GM19324 (cell line): ENCODE measurements around the gene FGF12.

ENCODE experiments used
- ATAC-seq: cut with Tn5 transposase; IDR thresholded peaks from one replicate; pipeline ENCODE4 v1.9.1; 2021; ENCODE audit warnings: mild to moderate bottlenecking, moderate library complexity; ENCODE audit not compliant: unreplicated experiment, low FRiP score

Gene FGF12

GRCh38 chr3:192514081-192514753 is 213.1 kb downstream of the FGF12 start:
- ATAC-seq = no peak

GRCh38 chr3:192505731-192506130 is 221.6 kb downstream of the FGF12 start:
- no peak for ATAC-seq

DNA sequence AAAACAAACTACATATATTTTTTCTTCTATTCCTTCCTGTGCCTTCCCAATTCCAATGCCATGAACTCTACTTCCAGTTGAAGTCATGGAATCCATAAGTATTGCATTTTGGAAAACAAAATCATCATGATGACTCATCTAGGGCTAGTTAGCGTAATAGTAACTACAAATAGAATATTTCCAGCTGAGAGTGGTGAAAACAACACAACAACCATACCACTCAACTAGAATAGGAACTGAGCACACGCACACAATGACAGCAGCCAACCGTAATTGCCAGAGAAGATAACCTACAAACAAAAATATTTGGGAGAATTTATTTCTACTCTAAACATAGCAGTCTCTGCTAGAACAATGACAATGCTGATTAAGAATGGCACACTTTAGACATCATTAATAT is 225.9 kb downstream of the FGF12 start:
- ATAC-seq = no peak

- ATAC-seq = no peak
Measured at GRCh38 chr3:192496905-192497587, 230.3 kb downstream of the FGF12 start.

DNA sequence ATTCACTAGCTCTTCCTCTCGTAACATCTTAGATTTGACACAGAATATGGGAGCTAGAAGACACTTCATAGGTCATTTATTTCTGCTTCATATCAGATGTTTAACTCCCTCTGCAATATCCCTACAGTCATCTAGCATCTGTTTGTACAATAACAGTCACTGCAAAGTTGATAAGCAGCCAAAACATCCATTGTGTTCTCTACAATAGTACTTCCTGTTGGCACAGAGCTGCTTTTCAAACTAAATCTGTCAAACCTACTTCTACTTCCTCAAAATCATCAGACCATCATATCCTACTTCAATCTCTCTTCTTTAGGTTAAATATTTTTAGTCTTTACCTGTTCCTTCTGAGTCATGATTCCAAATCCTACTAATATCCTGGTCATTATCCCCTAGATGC is 233.2 kb downstream of the FGF12 start:
- ATAC-seq = no peak

DNA sequence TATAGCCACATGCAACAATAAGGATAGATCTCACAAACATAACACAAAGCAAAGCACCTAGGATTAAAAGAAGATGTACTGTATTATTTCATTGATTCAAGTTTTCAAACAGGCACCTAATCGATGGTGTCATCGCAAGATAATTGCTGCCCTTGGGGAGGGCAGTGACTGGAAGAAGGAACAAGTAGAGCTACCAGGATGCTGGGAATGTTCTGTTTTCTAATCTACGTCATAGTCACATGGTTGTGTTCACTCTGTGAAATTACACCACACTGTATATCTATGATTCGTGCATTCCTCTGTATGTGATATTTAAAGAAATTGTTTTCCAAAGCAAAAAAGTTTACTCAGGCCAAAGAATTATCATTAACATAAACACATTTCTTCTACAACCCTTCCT is 236.6 kb downstream of the FGF12 start:
- no peak for ATAC-seq

GRCh38 chr3:192489579-192489978 is 237.8 kb downstream of the FGF12 start:
- no peak for ATAC-seq

DNA sequence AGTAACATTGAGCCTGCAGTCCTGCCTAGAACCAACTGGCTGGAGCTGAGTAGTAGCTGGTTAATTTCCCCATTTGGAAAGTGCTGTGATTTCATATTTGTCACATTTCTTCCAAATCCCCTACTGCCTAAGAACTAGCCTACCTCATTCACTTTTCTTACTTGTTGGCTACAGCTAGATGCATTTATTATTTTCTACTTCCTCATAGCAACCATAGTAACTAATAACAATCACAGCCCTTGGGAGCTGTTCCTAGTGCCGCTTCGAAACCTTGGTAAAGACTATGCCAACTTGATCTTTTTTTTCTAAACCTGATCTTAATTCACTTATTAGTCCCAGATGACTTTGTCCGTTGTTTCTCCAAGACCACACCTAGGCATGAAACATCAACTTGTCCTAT is 240.3 kb downstream of the FGF12 start:
- ATAC-seq = no peak

DNA sequence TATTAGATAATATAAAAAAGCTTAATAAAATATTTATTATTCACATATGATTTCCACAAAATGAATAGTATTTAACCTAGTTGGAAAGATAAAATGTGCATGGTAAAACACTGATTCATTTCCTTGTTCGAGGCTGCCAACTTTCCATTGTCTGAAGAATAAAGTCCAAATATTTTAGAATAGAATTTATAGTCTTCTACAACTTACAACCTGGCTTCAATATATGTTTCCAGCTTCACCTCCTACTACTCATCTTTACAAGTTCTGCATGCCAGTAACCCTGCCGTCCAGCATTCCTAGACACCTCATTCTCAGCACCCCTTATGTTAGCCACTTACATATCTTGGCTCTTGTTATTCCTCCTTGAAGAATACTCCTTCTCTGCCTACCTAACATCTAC is 244.5 kb downstream of the FGF12 start:
- ATAC-seq = no peak

DNA sequence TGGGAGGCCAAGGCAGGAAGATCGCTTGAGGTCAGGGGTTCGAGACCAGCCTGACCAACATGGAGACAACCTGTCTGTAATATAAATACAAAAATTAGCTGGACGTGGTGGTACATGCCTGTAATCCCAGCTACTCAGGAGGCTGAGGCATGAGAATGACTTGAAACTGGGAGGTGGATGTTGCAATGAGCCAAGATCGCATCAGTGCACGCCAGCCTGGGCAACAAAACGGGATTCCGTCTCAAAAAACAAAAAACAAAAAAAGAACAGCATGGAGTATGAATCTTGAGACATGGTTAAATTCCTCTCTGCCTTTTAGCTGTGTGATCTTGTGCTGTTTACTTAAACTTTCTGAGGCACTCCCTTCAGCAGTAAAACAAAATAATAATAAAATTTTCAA is 244.9 kb downstream of the FGF12 start:
- no peak for ATAC-seq

GRCh38 chr3:192481638-192482037 is 245.7 kb downstream of the FGF12 start:
- ATAC-seq = no peak

- peak; percentile 69 for ATAC-seq
Measured at GRCh38 chr3:192467230-192468140, 259.9 kb downstream of the FGF12 start.

GRCh38 chr3:192449036-192449435 is 278.3 kb downstream of the FGF12 start:
- ATAC-seq = no peak

GRCh38 chr3:192445770-192446644 is 281.3 kb downstream of the FGF12 start:
- ATAC-seq = no peak

DNA sequence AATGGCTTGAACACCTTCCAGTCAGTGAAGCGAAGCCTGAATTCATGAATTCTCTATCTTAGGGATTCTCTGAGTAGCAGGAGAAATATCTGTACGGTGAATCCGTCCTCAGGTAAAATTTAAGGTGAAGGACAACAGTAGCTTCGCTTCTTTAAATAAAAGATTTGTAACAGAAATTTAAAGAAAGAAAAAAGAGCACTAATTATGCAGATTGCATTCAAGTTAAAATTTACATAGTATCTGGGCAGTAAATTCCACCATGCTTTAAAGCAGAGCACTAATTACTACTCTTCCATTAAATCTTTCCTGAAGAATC is 282.6 kb downstream of the FGF12 start:
- no peak for ATAC-seq

- ATAC-seq = peak; percentile 76
Measured at GRCh38 chr3:192444096-192444790, 283.1 kb downstream of the FGF12 start.

- no peak for ATAC-seq
Measured at GRCh38 chr3:192435241-192435640, 292.1 kb downstream of the FGF12 start.

DNA sequence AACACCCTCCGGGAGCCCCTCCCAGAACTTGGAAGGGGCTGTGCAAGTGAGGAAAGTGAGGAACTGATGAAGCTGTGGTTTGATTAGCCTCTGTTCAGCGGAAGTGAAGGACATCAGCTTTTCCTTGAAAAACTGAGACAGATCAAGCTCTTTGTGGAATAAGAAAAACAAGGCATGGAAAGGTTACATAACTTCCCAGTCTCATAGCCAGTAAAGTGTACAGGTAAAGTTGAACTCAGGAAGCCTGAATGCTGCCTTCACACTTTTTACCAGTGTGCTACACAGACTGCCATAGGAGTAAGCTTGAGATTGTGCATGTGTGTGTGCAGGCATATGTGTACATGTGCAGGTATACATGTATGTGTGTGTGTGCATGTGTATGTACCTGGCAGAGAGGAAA is 293.2 kb downstream of the FGF12 start:
- no peak for ATAC-seq

GRCh38 chr3:192433704-192434103 is 293.6 kb downstream of the FGF12 start:
- ATAC-seq = no peak

- no peak for ATAC-seq
Measured at GRCh38 chr3:192422997-192423342, 304.4 kb downstream of the FGF12 start.
